ENCODE results near the gene SOAT1.

Gene SOAT1

GRCh38 chr1:179305450-179305849 is 11.9 kb downstream of the SOAT1 start:
- DNase-seq (ENCODE audit: low read depth), result no peak

- no peak for DNase-seq (ENCODE audit: low read depth)
Measured at GRCh38 chr1:179310291-179310690, 16.7 kb downstream of the SOAT1 start.

GRCh38 chr1:179310721-179311120 is 17.1 kb downstream of the SOAT1 start:
- DNase-seq (ENCODE audit: low read depth), result no peak

- no peak for DNase-seq (ENCODE audit: low read depth)
Measured at GRCh38 chr1:179311149-179311700, 17.6 kb downstream of the SOAT1 start.

GRCh38 chr1:179313004-179313403 is 19.4 kb downstream of the SOAT1 start:
- DNase-seq (ENCODE audit: low read depth), result no peak

- DNase-seq (ENCODE audit: low read depth), result no peak
Measured at GRCh38 chr1:179314928-179315327, 21.3 kb downstream of the SOAT1 start.

GRCh38 chr1:179318491-179318890 is 24.9 kb downstream of the SOAT1 start:
- DNase-seq (ENCODE audit: low read depth), result no peak

- no peak for DNase-seq (ENCODE audit: low read depth)
Measured at GRCh38 chr1:179321533-179322216, 28.1 kb downstream of the SOAT1 start.

- DNase-seq (ENCODE audit: low read depth), result no peak
Measured at GRCh38 chr1:179322557-179322956, 29.0 kb downstream of the SOAT1 start.

- no peak for DNase-seq (ENCODE audit: low read depth)
Measured at GRCh38 chr1:179323436-179323835, 29.8 kb downstream of the SOAT1 start.

GRCh38 chr1:179325836-179326235 is 32.2 kb downstream of the SOAT1 start:
- DNase-seq (ENCODE audit: low read depth), result no peak

GRCh38 chr1:179326746-179327145 is 33.1 kb downstream of the SOAT1 start:
- no peak for DNase-seq (ENCODE audit: low read depth)

- DNase-seq (ENCODE audit: low read depth), result no peak
Measured at GRCh38 chr1:179327196-179327595, 33.6 kb downstream of the SOAT1 start.

- no peak for DNase-seq (ENCODE audit: low read depth)
Measured at GRCh38 chr1:179327679-179328078, 34.1 kb downstream of the SOAT1 start.

GRCh38 chr1:179329862-179330261 is 36.3 kb downstream of the SOAT1 start:
- no peak for DNase-seq (ENCODE audit: low read depth)

- DNase-seq (ENCODE audit: low read depth), result no peak
Measured at GRCh38 chr1:179334440-179334839, 40.8 kb downstream of the SOAT1 start.

- DNase-seq (ENCODE audit: low read depth), result no peak
Measured at GRCh38 chr1:179337288-179337687, 43.7 kb downstream of the SOAT1 start.

GRCh38 chr1:179337942-179338560 is 44.5 kb downstream of the SOAT1 start:
- DNase-seq (ENCODE audit: low read depth), result no peak

GRCh38 chr1:179340918-179341317 is 47.3 kb downstream of the SOAT1 start:
- DNase-seq (ENCODE audit: low read depth), result no peak

GRCh38 chr1:179341943-179342547 is 48.4 kb downstream of the SOAT1 start:
- DNase-seq (ENCODE audit: low read depth), result no peak

GRCh38 chr1:179342740-179343404 is 49.3 kb downstream of the SOAT1 start:
- DNase-seq (ENCODE audit: low read depth), result no peak

- no peak for DNase-seq (ENCODE audit: low read depth)
Measured at GRCh38 chr1:179351281-179351680, 57.7 kb downstream of the SOAT1 start.

GRCh38 chr1:179352236-179352635 is 58.6 kb downstream of the SOAT1 start:
- DNase-seq (ENCODE audit: low read depth), result no peak
